Left kidney (tissue), 2 donors: Measurements from ENCODE around the gene SGCD. TPM values are rescaled to one million over a fixed set of nuclear protein-coding genes. Genes with fewer than 3 reads are reported as not detected.
A peak's percentile ranks its signal among the peaks of the same experiment; 100 is the strongest.

Source experiments
- DNase-seq: peaks from one replicate; pipeline ENCODE4 v3.0.0-alpha.2; 2013
- polyA plus RNA-seq: library from polyadenylated mRNA; unstranded; fragments of 120-200 nt; gene quantifications from one replicate; pipeline ENCODE4 v1.2.1, GENCODE V29; 2013; ENCODE audit not compliant: insufficient read length

Gene SGCD
- polyA plus RNA-seq, 1 donor = 4.0 TPM

- no peak for DNase-seq
These were observed 132.9 kb downstream of the SGCD start for GRCh38 chr5:156459812-156460385.

DNA sequence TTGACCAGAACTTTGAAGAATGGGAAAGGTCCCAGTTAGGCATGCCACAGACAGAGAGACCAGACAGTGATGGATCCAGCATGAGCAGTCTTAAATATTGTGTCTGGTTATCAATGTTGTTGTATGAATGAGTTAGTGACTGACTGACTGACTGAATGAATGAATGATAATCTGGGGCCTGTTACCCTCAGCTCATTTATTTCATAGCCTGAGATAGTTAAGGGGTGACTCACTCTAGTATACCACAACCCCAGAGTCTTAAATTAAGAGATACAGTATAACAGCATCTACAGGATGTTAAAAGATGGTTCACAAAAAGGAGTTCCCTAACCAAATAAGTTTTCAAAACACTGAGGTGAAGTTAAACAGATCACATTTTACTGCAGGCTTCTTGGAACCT lies 133.5 kb downstream of the SGCD start:
- no peak for DNase-seq

- DNase-seq = no peak
These were observed 139.9 kb downstream of the SGCD start for GRCh38 chr5:156466871-156467270.

GRCh38 chr5:156469636-156470035 lies 142.7 kb downstream of the SGCD start:
- no peak for DNase-seq

GRCh38 chr5:156471893-156472292 lies 144.9 kb downstream of the SGCD start:
- DNase-seq = no peak

GRCh38 chr5:156473269-156473908 lies 146.4 kb downstream of the SGCD start:
- DNase-seq = no peak

DNA sequence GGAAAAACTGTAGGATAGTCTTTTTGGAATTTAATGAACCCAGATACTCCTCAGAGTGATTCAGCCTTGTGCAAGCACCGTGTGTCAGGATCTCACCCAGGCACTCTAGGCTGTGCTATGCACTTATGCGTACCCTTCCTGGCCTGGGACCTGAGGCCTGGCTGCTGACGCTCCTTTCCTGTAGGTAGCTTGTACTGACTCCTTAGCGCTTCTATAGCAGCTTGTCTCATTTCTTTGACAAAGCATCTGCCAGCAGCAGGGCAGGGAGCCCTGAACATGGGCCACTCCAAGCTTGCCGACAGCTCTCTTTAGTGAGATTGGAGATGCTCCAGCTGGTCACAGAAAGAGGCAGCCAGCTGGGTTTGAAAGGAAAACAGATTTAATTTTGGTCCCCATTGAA lies 147.3 kb downstream of the SGCD start:
- DNase-seq = no peak

DNA sequence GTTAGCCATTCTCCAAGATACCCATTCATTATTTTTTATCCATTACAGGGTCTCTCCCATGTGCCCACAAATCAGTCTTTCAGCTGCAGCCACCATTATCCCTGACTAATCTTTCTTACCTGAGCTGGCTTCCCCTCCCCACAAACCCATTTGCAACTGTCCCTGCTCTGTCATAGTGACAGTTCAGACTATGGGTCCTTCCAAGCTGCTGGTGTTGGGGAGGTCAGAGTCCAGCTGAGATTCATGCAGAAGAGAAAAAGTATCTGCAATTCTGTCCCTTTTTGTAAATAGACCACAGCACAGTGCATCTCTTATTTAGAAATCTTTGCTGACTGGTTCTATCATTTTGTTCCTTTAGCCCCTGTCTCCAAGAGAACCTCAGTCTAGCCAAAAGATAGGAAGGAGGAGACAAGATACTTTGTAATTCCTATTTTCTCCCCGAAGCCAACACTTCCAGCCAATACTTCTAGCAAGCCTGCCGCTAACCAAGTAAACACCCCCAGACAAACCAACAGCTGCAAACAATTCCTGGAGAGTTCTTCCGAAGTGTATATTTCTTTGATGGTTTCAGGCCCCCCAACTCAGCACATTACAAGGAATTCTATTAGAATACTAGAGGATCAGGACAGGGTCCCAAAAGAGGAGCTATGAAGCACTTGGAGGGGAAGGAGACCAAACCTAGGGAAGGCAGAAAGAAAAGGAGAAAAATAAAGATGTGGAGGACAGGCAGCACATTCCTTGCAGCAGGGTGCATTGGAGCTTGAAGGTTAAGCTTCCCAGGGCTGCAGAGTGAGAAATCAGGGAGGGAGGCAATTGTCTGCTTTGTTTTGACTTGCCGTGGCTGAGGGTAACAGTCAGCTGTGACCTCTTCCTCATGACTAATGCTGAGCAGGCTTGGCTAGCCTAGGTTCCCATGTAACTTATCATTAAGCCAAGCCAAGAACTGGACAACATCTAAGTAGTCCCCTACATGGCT lies 148.5 kb downstream of the SGCD start:
- DNase-seq = peak; percentile 57

DNA sequence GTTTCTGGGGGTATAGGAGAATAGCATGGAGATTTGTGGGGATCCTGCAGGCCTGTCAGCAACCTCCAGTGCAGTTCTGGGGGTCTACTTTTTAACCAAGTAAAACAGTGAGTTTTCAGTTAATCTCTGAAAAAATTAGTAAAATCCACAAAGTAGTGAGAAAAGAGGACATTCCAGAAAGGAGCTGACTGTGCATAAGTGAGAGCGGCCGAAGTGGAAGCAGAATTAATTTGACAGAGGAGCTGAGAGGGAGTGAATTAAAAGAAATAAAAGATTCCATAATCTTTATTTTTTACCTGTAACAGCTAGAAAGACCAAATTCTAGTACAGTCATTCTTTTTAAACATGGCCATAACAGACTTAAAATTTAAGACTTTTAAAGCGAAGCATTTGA lies 149.2 kb downstream of the SGCD start:
- DNase-seq = no peak

- no peak for DNase-seq
These were observed 149.7 kb downstream of the SGCD start for GRCh38 chr5:156476678-156477077.

- DNase-seq = no peak
These were observed 150.2 kb downstream of the SGCD start for GRCh38 chr5:156477196-156477595.

DNA sequence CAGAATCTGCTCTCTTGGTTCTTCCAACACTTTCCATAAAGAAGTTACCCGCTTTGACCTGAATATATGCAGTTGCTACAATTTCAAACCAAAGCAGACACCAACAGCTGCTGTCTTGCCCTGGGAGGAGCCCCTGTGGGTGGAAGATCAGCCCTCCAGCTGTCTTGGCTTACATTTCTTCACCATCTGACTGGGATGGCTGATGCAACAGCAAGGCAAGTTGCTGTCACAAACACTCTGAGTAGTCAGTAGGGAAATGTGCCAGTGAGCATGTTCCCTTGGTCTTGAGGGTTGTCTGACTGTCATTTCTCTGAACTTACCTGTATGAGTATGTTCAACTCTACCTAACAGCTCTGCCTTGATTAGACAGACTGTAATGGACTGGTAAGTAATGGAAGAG lies 152.9 kb downstream of the SGCD start:
- DNase-seq = no peak

DNA sequence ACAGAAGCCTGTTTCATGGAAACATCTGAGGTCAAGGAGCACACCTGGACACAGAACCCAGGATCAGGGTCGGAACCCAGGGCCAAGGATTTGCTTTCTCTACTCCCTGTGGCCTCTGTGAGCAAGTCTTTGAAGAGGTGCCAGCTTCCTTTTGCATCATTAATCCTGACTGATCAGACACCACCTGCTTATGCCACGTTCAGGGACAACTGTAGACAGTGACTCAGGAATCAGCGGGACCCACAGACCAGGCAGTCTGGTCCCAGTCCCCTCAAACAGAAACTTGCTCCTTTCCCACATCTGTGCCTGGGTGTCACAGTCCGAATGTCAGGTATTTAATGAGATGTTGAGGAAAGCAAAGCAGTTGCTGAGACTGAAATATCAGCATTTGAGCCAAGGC lies 154.8 kb downstream of the SGCD start:
- no peak for DNase-seq

DNA sequence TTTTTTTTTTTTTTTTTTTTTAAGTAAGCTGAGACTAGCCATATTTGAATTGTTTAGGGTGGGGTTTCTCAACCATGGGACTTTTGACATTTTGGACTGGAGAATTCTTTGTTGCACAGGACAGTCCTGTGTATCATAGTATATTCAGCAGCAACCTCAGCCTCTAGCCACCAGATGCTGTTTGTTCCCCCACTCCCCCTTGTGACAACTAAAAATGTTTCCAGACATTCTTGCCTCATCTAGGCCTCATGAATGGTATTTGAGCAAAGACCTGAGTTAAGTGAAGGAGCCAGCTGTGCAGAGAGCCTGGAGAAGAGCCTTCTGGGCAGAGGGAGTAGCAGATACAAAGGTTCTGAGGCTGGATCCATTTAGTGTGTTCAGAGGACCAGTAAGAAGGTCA lies 155.9 kb downstream of the SGCD start:
- no peak for DNase-seq

GRCh38 chr5:156486394-156487238 lies 159.7 kb downstream of the SGCD start:
- no peak for DNase-seq

- no peak for DNase-seq
These were observed 164.8 kb downstream of the SGCD start for GRCh38 chr5:156491766-156492165.

- DNase-seq = no peak
These were observed 169.3 kb downstream of the SGCD start for GRCh38 chr5:156496291-156496690.

GRCh38 chr5:156497804-156498208 lies 170.8 kb downstream of the SGCD start:
- no peak for DNase-seq

DNA sequence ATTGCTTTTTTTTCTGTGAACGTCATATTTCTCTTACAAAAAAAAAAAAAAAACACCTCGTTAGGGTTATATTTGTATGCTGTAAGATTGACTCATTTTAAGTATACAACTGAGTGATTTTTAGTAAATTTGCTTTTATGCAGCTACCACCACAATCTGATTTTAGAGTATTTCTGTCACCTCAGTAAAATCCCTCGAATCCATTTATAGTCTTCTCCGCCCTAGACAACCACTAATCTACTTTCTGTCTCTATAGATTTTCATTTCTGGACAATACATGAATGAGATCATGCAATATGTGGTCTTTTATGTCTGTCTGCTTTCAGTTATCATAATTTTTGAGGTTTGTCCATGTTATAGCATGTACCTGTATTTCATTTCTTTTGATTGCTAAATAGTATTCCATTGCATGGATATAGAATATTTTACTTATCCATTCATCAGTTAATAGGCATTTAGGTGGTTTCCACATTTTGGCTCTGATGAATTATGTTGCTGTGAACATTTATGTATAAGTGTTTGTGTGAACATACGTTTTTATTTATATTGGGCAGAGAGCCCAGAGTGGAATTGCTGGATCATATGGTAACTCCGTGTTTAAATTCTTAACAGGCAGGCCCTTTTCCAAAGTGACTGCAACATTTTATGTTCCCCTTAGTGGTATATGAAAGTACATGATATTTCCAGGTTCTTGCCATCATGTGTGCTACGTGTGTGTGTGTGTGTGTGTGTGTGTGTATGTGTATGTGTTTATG lies 171.4 kb downstream of the SGCD start:
- DNase-seq = no peak

DNA sequence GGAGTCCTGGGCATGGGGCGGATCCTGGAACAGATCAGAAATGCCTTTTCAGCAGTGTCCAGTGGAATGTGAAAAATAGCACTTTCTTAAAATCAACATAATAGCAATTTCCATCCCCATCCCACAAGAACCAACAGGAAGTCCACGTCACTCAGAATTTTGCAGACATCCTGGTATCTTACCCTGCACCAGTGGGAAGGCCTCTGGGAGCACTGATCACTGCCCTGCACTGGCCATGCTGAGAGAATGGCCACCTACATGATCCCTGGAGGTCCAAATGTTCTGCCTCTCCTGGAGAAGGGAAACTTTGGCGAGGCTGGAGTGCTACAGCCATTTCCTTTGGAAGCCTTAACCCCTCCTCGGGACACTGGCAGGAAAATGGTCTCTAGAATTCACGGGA lies 173.8 kb downstream of the SGCD start:
- DNase-seq = no peak

DNA sequence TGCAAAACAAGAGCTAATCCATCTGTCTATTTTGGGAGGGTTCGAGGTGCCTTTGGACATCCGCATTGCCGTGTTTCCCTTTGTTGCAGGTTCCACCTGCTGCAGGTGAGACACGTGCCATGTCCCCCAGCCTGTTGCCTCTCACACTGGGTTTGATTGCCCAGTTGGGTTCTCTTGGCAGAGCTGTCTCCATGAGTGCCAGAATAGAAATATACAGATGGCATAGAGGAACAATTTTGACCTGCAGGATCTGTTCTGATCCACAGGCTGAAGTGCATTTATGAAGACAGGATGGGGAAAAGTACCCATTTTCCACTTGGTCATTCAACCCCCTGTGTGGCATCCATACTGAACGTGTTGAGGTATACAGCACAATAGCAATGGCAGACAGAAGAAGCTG lies 178.1 kb downstream of the SGCD start:
- DNase-seq = no peak
